Transverse colon (tissue), 4 donors: ENCODE results near the gene SEMA3E.

Experiments
- CTCF ChIP-seq, 5 experiments: fragments of 200-600 bp in 3 of 5; fragments of 450-650 bp in 2 of 5; sonication (generic) in 3 of 5; IDR thresholded peaks; 1 replicate in 2 of 5; 2 replicates in 3 of 5; pipeline ENCODE4 v1.5.1; 2016 to 2017; ENCODE audit warnings: antibody characterized with exemption in 5 of 5, inconsistent platforms in 3 of 5, mild to moderate bottlenecking in 2 of 5, moderate library complexity in 1 of 5
- POLR2AphosphoS5 ChIP-seq, 3 donors: sonication (generic); formaldehyde crosslinking; IDR thresholded peaks; one replicate each; pipeline ENCODE4 v1.6.1; 2016; ENCODE audit warnings: antibody characterized with exemption in 3 of 3

- no peak for TF ChIP-seq CTCF (IDR thresholded peaks at IDR 0.05)
- no peak for TF ChIP-seq POLR2AphosphoS5 (IDR thresholded peaks at IDR 0.05)
These were observed 124.5 kb downstream of the SEMA3E start for GRCh38 chr7:83524277-83525075.
